Heart left ventricle (tissue), 13 donors: ENCODE measurements around the gene BIRC7.

Source experiments
- CTCF ChIP-seq, 12 donors: fragments of 200-600 bp; sonication (generic) in 4 of 12; IDR thresholded peaks; one replicate each; pipeline versions ENCODE4 v1.5.0 to v1.8.0; 2018 to 2022; ENCODE audit warnings: antibody characterized with exemption in 12 of 12, mild to moderate bottlenecking in 5 of 12
- POLR2A ChIP-seq, 2 donors: fragments of 450-650 bp; IDR thresholded peaks; one replicate each; pipeline ENCODE4 v1.6.1; 2017; ENCODE audit warnings: antibody characterized with exemption in 2 of 2, mild to moderate bottlenecking in 2 of 2, moderate library complexity in 2 of 2
- donor health status: ischemic (EF 13 %, LVEDD 7.1; RV severe dilation, severe dysfunction).
- donor health status: DM: no; HTN: yes; CAD: no.
- donor health status: DM: no; HTN: no; CAD: no.
- donor health status: ischemic (EF 25% LVEDD 6.9; RV normal size, moderate dysfunction).
- donor health status: ischemic (EF 25% LVEDD 5.7; RV mildly dilated, moderate dysfunction).
- donor health status: ischemic (EF 35%, LVEDD 5.7; RV mildly dilated, moderate dysfunction).
- donor health status: nonischemic (EF 11% LVEDD 7.7; RV severe dilation, severe dysfunction).
- donor health status: DM: yes; HTN: yes; CAD: no.
- donor health status: PGD.
- donor health status: ischemic (EF 29% LVEDD 5.4; RV normal size, mild dysfunction).
- donor health status: nonischemic (EF 23%, LVEDD 6.1; RV moderate dilation, normal function).

GRCh38 chr20:63227260-63227659 lies 8.4 kb upstream of the BIRC7 start:
- TF ChIP-seq POLR2A (IDR thresholded peaks at IDR 0.05) (no peak), CTCF (IDR thresholded peaks at IDR 0.05) (no peak)
